K562 (cell line): ENCODE data around the gene PPCDC. TPM values are rescaled to one million over a fixed set of nuclear protein-coding genes. Genes with fewer than 3 reads are reported as not detected.

ENCODE experiments used
- ATF7 ChIP-seq: fragments of 450-650 bp; IDR thresholded peaks from 2 replicates; pipeline ENCODE4 v1.7.1; 2014; ENCODE audit warnings: mild to moderate bottlenecking, moderate library complexity
- CBFA2T3 ChIP-seq: fragments of 450-650 bp; IDR thresholded peaks from 2 replicates; pipeline ENCODE4 v1.6.1; 2017
- FOXK1 ChIP-seq: sonication (generic); formaldehyde crosslinking; IDR thresholded peaks from 2 replicates; pipeline ENCODE4 v1.8.0; 2022; ENCODE audit warnings: missing genetic modification reagents, mild to moderate bottlenecking, borderline replicate concordance
- MIER1 ChIP-seq: fragments of 450-650 bp; IDR thresholded peaks from 2 replicates; pipeline ENCODE4 v1.6.1; 2016; ENCODE audit warnings: antibody characterized with exemption, mild to moderate bottlenecking, low read depth
- NR3C1 ChIP-seq: sonication (generic); formaldehyde crosslinking; IDR thresholded peaks from 2 replicates; pipeline ENCODE4 v1.8.1; 2022; ENCODE audit warnings: missing genetic modification reagents
- RUNX1 ChIP-seq: sonication (generic); IDR thresholded peaks from 2 replicates; pipeline ENCODE4 v1.6.1; 2016; ENCODE audit warnings: antibody characterized with exemption, low read depth
- SMARCE1 ChIP-seq: fragments of 450-650 bp; IDR thresholded peaks from 2 replicates; pipeline ENCODE4 v1.7.1; 2016; ENCODE audit warnings: mild to moderate bottlenecking
- TBL1XR1 ChIP-seq, 2 experiments: IDR thresholded peaks; 2 replicates each; pipeline ENCODE4 v1.6.1; 2012; ENCODE audit warnings: improper control_type of control experiment in 2 of 2, low read length in 2 of 2, mild to moderate bottlenecking in 1 of 2
- TEAD1 ChIP-seq, 2 experiments: fragments of 450-650 bp in 1 of 2; sonication (generic) in 1 of 2; formaldehyde crosslinking; IDR thresholded peaks; 2 replicates each; pipeline versions ENCODE4 v1.4.0 to v1.8.0; 2020 to 2022; ENCODE audit warnings: mild to moderate bottlenecking in 2 of 2, missing genetic modification reagents in 1 of 2
- ZFP1 ChIP-seq: fragments of 450-650 bp; formaldehyde crosslinking; IDR thresholded peaks from 2 replicates; pipeline ENCODE4 v1.4.0; 2020; ENCODE audit warnings: mild to moderate bottlenecking, mixed read lengths
- ZNF311 ChIP-seq: fragments of 250-450 bp; sonication (Bioruptor Pico); IDR thresholded peaks from 2 replicates; pipeline ENCODE4 v1.4.0; 2020; ENCODE audit warnings: mild to moderate bottlenecking, moderate library complexity
- ZNF324 ChIP-seq: fragments of 250-450 bp; sonication (Bioruptor Pico); IDR thresholded peaks from 2 replicates; pipeline ENCODE4 v1.4.0; 2020; ENCODE audit warnings: mild to moderate bottlenecking
- polyA plus RNA-seq, 8 experiments: library from polyadenylated mRNA; depleted of rRNA in 4 of 8; stranded (reverse) in 5 of 8; unstranded in 3 of 8; fragments of >200 nt; fragmentation: Nextera tagmentation in 2 of 8; fragmentation: Illumina TruSeq in 1 of 8; extraction: Ambion mirVana in 2 of 8; extraction: Trizol in 1 of 8; gene quantifications; 2 replicates each; pipeline versions ENCODE4 v1.2.1 to v1.2.3, GENCODE V29; 2011 to 2014; ENCODE audit warnings: inconsistent platforms in 1 of 8, missing spikeins in 1 of 8
- total RNA-seq, 7 experiments: library from RNA; depleted of rRNA in 6 of 7; stranded (reverse); fragments of >200 nt in 6 of 7; fragmentation: Illumina TruSeq in 2 of 7; extraction: Trizol in 2 of 7; gene quantifications; 2 replicates each; pipeline versions ENCODE4 v1.2.1 to v1.2.3, GENCODE V29; 2011 to 2021; ENCODE audit warnings: low replicate concordance in 1 of 7
- TF ChIP-seq, protein P1 (sequence below): fragments of 250-450 bp; sonication (Bioruptor Pico); IDR thresholded peaks from 2 replicates; pipeline ENCODE4 v1.4.0; 2020
- TF ChIP-seq, protein P2 (sequence below), 2 experiments: fragments of 150-350 bp in 1 of 2; IDR thresholded peaks; 2 replicates each; pipeline ENCODE4 v1.6.1; 2012 to 2016; ENCODE audit warnings: low read depth in 2 of 2, low read length in 2 of 2, mild to moderate bottlenecking in 1 of 2, moderate library complexity in 1 of 2
- TF ChIP-seq, protein P3 (sequence below): sonication (generic); formaldehyde crosslinking; IDR thresholded peaks from 2 replicates; pipeline ENCODE4 v1.8.0; 2022; ENCODE audit warnings: mild to moderate bottlenecking, missing genetic modification reagents, borderline replicate concordance
- TF ChIP-seq, protein P4 (sequence below): fragments of 450-650 bp; IDR thresholded peaks from 2 replicates; pipeline ENCODE4 v1.7.0; 2016; ENCODE audit warnings: borderline replicate concordance

PPCDC gene
- total and polyA plus RNA-seq, 9 of the 15 experiments (the other 6 are each of a cell fraction or from before 2014, with no cell fraction given) = 10.9 to 53.6 (median 16.7) TPM

DNA sequence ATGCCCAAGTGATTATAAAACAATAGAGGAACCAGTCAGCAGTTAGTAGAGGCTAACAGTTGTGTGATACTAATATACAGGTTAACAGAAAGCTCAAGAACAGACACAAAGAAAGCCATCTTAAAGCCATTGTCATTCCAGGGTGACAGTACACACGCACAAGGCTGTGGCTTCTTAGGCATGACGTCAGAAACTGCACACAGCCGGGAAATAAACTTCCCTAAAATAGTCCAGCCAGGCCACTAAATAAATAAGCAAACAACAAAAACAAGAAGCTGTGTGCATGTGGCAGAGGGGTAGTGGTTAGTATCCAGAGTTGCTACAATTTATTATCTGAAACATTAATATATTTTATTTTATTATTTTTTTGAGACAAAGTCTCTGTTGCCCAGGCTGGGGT is 49.8 kb downstream of the PPCDC start (continued):
- TF ChIP-seq ZFP1 (no peak), TBL1XR1 (IDR thresholded peaks at IDR 0.05; ENCODE audit: low read length in 2 of 2) (no peak), NR3C1 (CRISPR knock-in tag) (no peak), TEAD1 (CRISPR knock-in tag; IDR thresholded peaks at IDR 0.05) (0 out of 4 replicates have a peak, but pooled peaks of 1 of the 2 experiments have one; percentile 9), CBFA2T3 (no peak), FOXK1 (no peak), ZNF324 (CRISPR knock-in tag) (no peak), MIER1 (no peak), ATF7 (peak; percentile 88), SMARCE1 (peak; percentile 28; the same call in 1 of the 2 replicates), ZNF311 (CRISPR knock-in tag) (0 out of 2 replicates have a peak, but pooled peaks have one; percentile 19), RUNX1 (no peak)
- TF ChIP-seq, protein P1, sequence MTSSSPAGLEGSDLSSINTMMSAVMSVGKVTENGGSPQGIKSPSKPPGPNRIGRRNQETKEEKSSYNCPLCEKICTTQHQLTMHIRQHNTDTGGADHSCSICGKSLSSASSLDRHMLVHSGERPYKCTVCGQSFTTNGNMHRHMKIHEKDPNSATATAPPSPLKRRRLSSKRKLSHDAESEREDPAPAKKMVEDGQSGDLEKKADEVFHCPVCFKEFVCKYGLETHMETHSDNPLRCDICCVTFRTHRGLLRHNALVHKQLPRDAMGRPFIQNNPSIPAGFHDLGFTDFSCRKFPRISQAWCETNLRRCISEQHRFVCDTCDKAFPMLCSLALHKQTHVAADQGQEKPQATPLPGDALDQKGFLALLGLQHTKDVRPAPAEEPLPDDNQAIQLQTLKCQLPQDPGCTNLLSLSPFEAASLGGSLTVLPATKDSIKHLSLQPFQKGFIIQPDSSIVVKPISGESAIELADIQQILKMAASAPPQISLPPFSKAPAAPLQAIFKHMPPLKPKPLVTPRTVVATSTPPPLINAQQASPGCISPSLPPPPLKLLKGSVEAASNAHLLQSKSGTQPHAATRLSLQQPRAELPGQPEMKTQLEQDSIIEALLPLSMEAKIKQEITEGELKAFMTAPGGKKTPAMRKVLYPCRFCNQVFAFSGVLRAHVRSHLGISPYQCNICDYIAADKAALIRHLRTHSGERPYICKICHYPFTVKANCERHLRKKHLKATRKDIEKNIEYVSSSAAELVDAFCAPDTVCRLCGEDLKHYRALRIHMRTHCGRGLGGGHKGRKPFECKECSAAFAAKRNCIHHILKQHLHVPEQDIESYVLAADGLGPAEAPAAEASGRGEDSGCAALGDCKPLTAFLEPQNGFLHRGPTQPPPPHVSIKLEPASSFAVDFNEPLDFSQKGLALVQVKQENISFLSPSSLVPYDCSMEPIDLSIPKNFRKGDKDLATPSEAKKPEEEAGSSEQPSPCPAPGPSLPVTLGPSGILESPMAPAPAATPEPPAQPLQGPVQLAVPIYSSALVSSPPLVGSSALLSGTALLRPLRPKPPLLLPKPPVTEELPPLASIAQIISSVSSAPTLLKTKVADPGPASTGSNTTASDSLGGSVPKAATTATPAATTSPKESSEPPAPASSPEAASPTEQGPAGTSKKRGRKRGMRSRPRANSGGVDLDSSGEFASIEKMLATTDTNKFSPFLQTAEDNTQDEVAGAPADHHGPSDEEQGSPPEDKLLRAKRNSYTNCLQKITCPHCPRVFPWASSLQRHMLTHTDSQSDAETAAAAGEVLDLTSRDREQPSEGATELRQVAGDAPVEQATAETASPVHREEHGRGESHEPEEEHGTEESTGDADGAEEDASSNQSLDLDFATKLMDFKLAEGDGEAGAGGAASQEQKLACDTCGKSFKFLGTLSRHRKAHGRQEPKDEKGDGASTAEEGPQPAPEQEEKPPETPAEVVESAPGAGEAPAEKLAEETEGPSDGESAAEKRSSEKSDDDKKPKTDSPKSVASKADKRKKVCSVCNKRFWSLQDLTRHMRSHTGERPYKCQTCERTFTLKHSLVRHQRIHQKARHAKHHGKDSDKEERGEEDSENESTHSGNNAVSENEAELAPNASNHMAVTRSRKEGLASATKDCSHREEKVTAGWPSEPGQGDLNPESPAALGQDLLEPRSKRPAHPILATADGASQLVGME = no peak
- TF ChIP-seq, protein P2, sequence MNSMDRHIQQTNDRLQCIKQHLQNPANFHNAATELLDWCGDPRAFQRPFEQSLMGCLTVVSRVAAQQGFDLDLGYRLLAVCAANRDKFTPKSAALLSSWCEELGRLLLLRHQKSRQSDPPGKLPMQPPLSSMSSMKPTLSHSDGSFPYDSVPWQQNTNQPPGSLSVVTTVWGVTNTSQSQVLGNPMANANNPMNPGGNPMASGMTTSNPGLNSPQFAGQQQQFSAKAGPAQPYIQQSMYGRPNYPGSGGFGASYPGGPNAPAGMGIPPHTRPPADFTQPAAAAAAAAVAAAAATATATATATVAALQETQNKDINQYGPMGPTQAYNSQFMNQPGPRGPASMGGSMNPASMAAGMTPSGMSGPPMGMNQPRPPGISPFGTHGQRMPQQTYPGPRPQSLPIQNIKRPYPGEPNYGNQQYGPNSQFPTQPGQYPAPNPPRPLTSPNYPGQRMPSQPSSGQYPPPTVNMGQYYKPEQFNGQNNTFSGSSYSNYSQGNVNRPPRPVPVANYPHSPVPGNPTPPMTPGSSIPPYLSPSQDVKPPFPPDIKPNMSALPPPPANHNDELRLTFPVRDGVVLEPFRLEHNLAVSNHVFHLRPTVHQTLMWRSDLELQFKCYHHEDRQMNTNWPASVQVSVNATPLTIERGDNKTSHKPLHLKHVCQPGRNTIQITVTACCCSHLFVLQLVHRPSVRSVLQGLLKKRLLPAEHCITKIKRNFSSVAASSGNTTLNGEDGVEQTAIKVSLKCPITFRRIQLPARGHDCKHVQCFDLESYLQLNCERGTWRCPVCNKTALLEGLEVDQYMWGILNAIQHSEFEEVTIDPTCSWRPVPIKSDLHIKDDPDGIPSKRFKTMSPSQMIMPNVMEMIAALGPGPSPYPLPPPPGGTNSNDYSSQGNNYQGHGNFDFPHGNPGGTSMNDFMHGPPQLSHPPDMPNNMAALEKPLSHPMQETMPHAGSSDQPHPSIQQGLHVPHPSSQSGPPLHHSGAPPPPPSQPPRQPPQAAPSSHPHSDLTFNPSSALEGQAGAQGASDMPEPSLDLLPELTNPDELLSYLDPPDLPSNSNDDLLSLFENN (IDR thresholded peaks at IDR 0.05; ENCODE audit: low read depth in 2 of 2, low read length in 2 of 2) = no peak
- TF ChIP-seq, protein P3, sequence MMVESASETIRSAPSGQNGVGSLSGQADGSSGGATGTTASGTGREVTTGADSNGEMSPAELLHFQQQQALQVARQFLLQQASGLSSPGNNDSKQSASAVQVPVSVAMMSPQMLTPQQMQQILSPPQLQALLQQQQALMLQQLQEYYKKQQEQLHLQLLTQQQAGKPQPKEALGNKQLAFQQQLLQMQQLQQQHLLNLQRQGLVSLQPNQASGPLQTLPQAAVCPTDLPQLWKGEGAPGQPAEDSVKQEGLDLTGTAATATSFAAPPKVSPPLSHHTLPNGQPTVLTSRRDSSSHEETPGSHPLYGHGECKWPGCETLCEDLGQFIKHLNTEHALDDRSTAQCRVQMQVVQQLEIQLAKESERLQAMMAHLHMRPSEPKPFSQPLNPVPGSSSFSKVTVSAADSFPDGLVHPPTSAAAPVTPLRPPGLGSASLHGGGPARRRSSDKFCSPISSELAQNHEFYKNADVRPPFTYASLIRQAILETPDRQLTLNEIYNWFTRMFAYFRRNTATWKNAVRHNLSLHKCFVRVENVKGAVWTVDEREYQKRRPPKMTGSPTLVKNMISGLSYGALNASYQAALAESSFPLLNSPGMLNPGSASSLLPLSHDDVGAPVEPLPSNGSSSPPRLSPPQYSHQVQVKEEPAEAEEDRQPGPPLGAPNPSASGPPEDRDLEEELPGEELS = no peak
- TF ChIP-seq, protein P4, sequence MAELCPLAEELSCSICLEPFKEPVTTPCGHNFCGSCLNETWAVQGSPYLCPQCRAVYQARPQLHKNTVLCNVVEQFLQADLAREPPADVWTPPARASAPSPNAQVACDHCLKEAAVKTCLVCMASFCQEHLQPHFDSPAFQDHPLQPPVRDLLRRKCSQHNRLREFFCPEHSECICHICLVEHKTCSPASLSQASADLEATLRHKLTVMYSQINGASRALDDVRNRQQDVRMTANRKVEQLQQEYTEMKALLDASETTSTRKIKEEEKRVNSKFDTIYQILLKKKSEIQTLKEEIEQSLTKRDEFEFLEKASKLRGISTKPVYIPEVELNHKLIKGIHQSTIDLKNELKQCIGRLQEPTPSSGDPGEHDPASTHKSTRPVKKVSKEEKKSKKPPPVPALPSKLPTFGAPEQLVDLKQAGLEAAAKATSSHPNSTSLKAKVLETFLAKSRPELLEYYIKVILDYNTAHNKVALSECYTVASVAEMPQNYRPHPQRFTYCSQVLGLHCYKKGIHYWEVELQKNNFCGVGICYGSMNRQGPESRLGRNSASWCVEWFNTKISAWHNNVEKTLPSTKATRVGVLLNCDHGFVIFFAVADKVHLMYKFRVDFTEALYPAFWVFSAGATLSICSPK = no peak
